Bone marrow (tissue), 2 donors: ENCODE results near the gene MTMR11.

Experiments used
- DNase-seq, 2 donors: peaks; one replicate each; lab custom pipeline; 2025; lab: John Stamatoyannopoulos, UW

Gene MTMR11

GRCh38 chr1:149899460-149900284, 37.0 kb downstream of the MTMR11 start, which contains the start of gene BOLA1:
TSS of gene BOLA1 (plus strand) at chr1:149899568. CDS start at chr1:149900060, 492 bp downstream.
- peak; percentile 67 to 76 for DNase-seq

DNA sequence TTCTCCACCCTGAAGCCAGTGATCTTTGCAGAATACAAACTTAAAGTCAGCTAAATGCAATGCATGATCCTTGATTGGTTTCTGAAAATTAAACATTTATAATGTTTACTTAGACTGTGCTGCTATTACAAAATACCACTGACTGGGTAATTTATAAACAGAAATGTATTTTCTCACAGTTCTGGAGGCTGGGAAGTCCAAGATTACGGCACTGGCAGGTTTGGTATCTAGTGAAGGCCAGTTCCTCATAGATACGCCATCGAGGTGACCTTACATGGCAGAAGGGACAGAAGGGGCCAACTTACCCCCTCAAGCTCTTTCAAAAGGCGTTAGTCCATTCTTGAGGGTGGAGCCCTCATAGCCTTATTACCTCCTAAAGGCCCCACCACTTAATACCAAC, 40.1 kb downstream of the MTMR11 start:
- no peak for DNase-seq

DNA sequence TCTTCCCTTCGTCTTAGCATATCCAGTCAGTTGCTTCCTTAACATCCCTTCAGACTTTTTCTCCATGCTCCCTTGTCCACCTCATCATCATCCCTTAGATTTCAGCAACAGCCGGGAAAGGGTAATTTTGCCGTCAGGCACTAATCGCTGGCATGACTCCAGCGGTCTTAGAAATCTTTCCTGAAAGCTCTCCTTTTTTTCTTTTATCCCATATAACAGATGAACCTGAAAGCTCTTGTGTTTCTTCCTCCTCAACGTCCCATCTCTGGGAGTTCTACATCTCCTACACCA, 47.7 kb downstream of the MTMR11 start:
- DNase-seq: no peak

- DNase-seq: peak; percentile 60 to 91
Observed at GRCh38 chr1:149888247-149888998, 48.3 kb downstream of the MTMR11 start.

- peak; percentile 93 to 97 for DNase-seq
Observed at GRCh38 chr1:149887456-149888246, 49.0 kb downstream of the MTMR11 start.

DNA sequence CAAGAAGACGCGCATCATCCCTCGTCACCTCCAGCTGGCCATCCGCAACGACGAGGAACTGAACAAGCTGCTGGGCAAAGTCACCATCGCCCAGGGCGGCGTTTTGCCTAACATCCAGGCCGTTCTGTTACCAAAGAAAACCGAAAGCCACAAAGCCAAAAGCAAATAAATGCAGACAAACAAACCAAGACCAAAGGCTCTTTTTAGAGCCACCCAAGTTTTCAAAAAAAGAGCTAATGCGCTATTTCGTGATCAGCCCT, 49.6 kb downstream of the MTMR11 start:
- peak in 1 of 2 donors; percentile 35 for DNase-seq

- DNase-seq: peak; percentile 72 to 99
Observed at GRCh38 chr1:149886396-149887195, 50.1 kb downstream of the MTMR11 start.

DNA sequence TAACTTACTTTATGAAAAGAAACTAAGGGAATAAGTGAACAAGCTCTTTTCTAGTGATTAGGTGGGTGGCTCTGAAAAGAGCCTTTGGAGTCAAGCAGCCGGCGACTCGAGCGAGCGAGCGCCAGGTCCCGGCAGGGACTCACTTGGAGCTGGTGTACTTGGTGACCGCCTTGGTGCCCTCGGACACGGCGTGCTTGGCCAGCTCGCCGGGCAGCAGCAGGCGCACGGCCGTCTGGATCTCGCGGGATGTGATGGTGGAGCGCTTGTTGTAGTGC, 50.6 kb downstream of the MTMR11 start:
- DNase-seq: peak in 1 of 2 donors; percentile 55

DNA sequence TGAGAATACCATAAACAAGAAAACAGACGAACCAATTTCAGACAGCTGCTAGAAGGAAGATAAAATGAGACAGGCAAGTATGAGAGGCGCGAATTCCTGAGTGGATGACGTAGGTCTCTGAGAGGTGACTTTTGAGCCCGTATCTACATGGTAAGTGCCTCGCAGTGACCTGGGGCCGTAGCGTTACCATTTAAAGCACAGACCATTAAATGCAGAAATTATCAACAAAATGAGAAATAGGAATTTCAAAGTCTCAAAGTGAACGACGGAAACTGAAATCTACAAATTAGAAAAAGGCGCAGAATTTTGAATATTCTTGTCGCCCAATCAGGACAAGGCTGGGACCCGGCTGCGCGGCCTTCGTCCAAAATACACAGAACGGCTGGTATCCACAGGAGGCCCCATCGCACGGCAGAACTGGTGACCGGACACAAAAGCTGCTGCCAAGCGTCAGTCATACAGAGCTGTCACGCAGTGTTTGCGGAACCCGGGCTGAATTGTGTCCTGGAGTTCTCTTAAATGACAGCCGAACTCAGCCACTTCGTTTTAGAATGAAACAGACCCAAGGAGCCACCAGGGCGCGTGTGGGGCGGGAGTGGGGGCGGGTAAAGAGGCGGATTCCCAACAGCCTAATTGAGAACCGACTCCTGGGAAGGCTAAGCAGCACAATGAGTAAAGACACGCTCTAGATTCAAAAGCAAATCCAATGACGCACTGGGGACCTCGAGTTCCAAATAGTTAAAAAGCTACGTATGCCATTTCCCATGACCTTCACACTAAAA, 51.1 kb downstream of the MTMR11 start:
- peak; percentile 66 to 90 for DNase-seq

DNA sequence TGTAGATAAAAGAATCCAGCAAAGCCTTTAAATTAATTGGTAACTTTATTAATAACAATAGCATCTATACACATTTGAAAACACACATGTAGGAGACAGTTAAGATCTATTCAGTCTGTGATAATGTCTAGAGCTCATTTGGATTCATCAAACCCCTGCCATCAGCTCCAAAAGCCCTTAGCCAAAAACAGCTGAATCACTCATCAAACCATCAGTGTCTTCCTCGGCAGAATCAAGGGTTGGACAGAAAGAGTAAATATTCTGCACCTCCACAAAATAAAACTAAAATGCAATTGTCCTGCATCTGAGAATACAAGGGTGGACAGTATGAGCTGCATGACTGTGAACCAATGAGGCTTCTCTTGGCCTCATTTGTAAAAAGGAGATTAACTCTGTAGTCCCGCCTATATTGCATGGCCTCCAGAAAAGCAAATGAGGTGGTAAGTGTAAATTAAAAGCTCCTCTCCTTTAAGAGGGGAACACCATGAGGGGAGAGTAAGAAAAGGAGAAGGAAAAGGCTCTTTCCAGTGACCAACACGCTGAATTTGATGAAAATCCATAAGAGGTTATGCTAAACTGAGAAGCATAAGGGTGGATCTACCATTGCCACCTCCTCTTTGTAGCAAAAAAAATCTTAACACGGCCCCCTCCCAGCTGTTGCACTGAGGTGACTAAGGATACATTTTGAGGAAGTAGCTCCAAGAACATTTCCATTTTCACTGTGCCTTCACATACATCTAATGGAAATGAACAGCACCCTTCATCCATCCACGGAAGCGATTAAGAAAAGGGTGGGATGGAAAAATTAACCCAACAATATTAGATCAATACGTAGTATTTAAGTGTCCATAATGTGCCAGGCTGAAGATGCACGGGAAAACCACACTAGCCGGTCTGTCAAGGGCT, 52.0 kb downstream of the MTMR11 start:
- peak in 1 of 2 donors; percentile 92 for DNase-seq

DNA sequence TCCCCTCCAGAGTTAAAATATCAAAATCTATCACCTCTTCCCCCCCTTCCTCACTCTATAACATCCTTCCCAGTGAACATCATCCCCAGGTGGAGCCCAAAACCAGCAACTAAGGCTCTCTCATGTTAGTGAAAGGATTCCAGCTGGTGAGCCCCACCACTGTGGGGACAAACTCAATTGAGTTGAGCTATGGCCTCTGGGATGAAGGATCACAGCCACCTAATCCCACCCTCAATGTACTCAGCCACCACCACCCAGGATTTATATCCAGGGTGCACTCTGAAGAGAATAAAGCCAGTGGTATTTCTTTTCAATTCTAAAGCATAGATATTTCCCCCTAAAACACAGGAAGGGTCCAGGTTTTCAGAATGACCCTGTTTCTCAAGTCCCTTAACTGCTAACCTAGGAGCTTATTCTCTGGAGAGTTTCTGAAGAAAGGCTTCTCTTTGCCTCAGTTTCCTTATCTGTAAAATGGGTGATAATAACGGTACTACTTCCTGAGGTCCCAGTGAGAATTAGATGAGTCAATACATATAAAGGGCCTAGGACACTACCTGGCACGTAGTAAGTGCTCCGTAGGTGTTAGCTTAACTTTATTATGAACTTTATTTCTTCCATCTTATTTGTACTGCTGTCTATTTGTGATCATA, 53.0 kb downstream of the MTMR11 start:
- DNase-seq: no peak

DNA sequence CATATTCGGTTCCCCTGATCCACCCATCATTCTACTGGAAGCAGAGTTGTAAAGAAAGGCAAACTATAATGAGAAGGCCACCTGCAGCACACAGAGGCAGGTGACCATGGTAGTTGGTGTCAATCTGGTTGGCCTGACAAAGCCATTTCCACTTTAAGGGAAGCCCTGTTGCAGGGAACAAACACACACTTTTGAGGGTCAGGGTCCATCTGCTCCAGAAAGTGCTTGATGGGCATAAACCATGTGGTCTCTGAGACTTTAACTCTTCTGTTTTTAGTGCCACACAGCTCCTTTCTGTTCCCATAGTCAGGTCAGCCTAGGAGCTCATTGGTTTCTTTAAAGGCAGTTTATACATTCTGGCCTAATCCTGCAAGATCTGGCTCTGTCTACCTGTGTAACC, 54.8 kb downstream of the MTMR11 start:
- DNase-seq: no peak

- DNase-seq: no peak
Observed at GRCh38 chr1:149879556-149879955, 57.1 kb downstream of the MTMR11 start.
